Testis (tissue), 2 donors: ENCODE data around the gene PRKAR1A.

Experiments used
- CTCF ChIP-seq, 3 experiments: fragments of 450-650 bp in 2 of 3; fragments of 200-600 bp in 1 of 3; sonication (generic) in 1 of 3; IDR thresholded peaks; one replicate each; pipeline ENCODE4 v1.5.1; 2016 to 2019; ENCODE audit warnings: antibody characterized with exemption in 3 of 3, mild to moderate bottlenecking in 2 of 3, moderate library complexity in 1 of 3
- POLR2A ChIP-seq: fragments of 450-650 bp; IDR thresholded peaks from one replicate; pipeline ENCODE4 v1.6.1; 2017; ENCODE audit warnings: antibody characterized with exemption, mild to moderate bottlenecking, moderate library complexity

GRCh38 chr17:68580236-68580770, 68.1 kb downstream of the PRKAR1A start:
- TF ChIP-seq CTCF (IDR thresholded peaks at IDR 0.05), result no peak
- TF ChIP-seq POLR2A, result no peak
